ENCODE data around the gene THOC5.
A peak's percentile ranks its signal among the peaks of the same experiment; 100 is the strongest.

The THOC5 gene

DNA sequence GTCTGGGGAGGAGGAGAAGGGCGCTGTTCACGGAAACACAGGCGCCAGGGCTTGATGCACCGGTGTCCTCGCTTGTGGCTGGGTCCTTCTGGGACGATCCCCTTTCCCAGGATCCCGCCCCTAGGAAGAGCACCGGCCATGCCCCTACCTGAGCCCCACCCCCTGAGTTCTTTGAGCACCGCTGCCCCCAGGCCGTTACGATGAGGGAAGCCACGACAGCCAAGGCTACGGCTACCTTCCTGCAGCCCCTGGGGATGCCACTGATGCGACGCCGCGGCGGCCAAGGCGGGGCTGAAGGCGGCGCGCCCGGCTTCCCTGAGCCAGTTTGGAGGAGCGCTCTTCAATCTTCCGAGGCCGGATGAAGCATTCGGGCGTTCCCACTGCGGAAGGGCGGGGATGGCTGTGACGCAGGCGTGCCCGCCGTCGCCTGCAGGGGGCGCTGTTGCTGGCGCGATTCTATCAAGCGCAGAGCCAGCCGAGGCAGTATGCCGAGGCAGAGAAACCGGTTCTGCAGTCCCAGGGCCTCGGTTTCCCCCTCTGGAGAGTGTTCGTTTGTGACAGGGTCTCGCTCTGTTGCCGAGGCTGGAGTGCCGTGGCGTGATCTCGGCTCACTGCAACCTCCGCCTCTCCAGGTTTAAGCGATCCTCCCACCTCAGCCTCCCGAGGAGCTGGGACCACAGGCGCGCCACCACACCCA is 83.2 kb downstream of the THOC5 start:
- no peak for DNase-seq

DNA sequence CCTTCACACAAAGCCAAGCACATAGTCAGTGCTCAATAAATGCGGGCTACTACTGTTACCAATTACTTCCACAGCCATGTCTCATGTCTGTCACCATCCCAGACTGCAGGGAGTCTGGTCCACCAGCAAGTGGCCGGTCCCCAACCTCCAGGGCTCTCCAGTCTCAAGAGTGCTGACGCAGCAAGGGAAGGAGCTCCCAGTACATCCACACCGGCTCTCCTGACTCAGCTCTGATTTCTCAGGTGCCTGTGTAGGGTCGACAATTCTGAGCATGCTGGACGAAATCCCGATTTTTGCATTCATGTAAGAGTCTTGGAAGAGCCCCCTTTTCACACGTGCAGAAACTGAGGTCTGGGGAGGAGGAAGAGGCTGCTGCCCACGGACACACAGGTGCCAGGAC is 83.8 kb downstream of the THOC5 start:
- no peak for DNase-seq

DNA sequence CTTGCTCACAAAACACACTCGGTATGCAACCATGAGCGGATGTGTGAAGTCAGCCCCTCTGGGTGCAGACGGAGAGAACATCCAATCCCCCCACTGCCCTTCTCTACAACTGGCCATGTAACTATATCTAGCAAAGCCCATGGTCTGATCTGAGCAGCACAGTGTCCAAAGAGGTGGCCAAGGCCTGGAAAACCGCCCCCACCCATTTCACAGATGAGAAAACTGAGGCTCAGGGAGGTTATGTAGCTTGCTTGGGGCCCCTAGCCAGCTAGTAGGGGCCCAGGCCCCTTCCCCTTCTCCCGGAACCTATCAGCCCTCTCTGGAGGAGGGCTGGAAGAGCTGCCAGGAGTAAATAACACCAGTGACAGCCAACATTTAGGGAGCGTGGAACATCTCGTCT is 89.0 kb downstream of the THOC5 start:
- no peak for DNase-seq

DNA sequence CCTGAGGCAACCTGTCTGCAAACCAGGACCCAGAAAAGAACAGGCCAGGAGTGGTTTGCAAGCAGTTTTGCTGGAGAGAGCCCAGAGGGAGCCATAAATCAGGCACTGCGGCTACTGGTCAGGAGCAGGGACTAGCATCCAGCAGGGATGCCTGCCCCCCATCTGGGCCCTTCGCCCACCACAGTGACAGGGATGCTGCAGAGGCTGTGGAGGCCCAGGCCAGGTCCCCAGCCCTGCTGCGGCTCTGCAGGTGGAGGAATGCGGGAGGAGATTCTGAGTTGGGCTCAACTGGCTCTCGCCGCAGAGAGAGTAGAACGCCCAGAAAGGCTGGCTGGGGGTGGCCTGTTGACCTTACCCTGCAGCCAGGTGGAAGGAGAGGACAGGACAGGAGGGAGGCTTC is 89.9 kb downstream of the THOC5 start:
- no peak for DNase-seq

DNA sequence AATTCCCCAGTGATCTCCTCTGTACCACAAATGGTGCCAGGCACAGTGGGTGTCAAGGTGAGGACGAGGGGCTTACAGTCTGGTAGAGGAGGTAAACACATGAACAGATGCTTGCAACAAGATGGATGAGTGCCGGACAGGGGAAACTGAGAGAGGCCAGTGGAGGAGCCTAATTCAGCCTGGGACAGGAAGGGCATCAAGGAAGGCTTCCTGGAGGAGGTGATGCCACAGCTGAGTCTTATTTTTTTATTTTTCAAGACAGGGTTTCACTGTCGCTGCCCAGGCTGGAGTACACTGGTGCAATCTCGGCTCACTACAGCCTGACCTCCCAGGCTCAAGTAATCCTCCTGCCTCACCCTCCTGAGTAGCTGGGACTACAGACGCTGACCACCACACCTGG is 92.3 kb downstream of the THOC5 start:
- DNase-seq = no peak

DNA sequence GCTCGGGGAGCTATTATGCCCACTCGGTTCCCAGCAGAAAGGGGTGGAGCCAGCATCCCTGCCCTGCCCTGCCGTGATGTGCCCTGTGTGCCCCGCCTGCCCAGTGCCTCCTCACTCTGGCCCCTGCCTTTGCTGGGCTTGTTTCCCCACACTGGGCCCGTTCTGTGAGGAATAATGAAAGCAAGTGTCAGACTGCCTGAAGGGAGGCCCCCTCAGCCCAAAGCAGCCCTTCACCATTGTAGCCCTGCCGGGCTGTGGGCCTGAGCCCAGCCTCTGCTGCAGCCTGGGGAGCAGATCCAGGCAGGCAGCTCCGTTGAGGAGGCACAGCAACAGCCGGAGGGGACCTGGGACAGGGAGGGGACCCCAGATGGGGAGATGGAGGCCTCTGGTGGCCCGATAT is 93.8 kb downstream of the THOC5 start:
- DNase-seq = no peak

DNA sequence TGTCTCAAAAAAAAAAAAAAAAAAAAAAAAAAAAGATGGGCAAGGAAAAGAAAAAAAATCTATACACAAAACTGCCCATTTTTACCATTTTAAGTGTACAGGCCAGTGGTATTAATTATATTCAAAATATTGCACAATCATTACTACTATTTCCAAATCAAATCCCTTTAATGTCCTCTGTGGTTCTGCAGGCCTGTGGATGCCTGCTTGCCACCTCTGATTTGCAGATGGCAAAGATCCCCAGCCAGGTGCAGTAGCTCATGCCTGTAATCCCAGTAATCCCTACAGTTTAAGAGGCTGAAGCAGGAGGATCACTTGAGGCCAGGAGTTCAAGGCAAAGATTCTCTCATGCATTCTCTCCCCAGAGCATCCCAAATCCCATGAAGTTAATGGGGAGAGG is 95.0 kb downstream of the THOC5 start:
- DNase-seq = no peak

DNA sequence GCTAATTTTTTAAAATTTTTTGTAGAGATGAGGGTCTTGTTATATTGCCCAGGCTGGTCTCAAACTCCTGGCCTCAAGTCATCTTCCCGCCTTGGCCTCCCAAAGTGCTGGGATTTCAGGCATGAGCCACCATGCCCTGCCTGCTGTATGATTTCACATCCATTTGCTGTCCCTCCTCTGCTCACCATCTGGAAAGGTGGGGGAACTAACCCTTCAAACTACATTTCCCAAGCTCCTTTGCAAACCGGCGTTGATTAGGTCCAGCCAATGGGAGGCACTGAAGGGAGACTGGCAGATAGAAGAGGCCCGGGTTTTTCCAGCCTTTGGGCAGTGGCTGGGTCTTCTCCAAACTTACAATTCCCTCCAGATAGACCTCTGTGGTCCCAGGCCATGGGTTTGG is 95.8 kb downstream of the THOC5 start:
- peak in 1 of 2 experiments; percentile 15 for DNase-seq

DNA sequence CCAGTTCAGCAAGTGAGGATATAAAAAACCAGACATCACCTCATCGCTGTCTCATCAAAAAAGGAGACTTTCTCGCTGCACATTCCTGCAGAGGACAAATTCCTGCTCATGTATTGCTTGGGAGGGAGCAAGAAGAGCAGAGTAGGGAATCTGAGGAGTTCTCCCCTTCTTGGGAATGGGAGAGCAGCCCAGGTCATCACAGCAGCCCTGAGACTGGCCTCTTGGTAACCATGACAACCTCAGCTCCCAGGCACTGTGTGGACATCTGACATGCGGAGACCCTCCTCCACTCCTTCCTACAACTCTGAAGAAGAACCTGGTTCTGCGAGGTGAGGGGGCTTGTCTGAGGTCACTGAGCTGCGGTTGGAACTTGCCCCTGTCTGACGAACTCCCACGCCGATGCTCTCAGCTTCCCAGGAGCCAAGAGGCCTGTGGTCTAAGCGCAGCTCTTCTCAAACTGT is 97.3 kb downstream of the THOC5 start:
- DNase-seq = no peak
